Panc1 (cell line): ENCODE results near the gene NEB. TPM values are rescaled to one million over a fixed set of nuclear protein-coding genes. Genes with fewer than 3 reads are reported as not detected.

Source experiments
- ATAC-seq: fragments of 200-7000 bp; cut with Tn5 transposase; 2 replicates; pipeline ENCODE4 v1.9.1; 2020; ENCODE audit warnings: mild to moderate bottlenecking, moderate library complexity
- BruUV-seq: library from RNA; stranded (reverse); fragments of 400-500 nt; replicated peaks from 2 replicates; lab custom pipeline; 2021; lab: Mats Ljungman, UMichigan
- CTCF ChIA-PET: fragments of 300-600 bp; sonication (Branson Sonifier 250); formaldehyde crosslinking; loops from one replicate; lab custom pipeline; 2022; ENCODE audit warnings: antibody characterized with exemption; lab: Charles Lee
- POLR2A ChIA-PET: fragments of 300-600 bp; sonication (Branson Sonifier 250); formaldehyde crosslinking; loops from one replicate; lab custom pipeline; 2022; ENCODE audit warnings: antibody characterized with exemption; lab: Charles Lee
- DNase-seq: peaks from one replicate; pipeline ENCODE4 v3.0.0-alpha.2; 2010; ENCODE audit warnings: low read depth, low spot score
- H3K27ac ChIP-seq: 2 replicates; pipeline ENCODE4 v1.5.1; 2011; ENCODE audit warnings: mild to moderate bottlenecking, low read length, inconsistent platforms
- H3K27me3 ChIP-seq: fragments of 200-500 bp; sonication (Bioruptor generic); 2 replicates; pipeline ENCODE4 v1.6.0; 2014; ENCODE audit warnings: low read length, inconsistent platforms; ENCODE audit not compliant: control insufficient read depth, insufficient read depth
- H3K36me3 ChIP-seq: fragments of 200-500 bp; sonication (Bioruptor generic); 2 replicates; pipeline ENCODE4 v1.5.1; 2014; ENCODE audit warnings: inconsistent platforms, mild to moderate bottlenecking, low read length, moderate library complexity; ENCODE audit not compliant: control insufficient read depth, insufficient read depth
- H3K4me1 ChIP-seq: 2 replicates; pipeline ENCODE4 v1.5.1; 2011; ENCODE audit warnings: inconsistent platforms, mild to moderate bottlenecking, low read length, moderate library complexity; ENCODE audit not compliant: control insufficient read depth, insufficient read depth
- H3K4me3 ChIP-seq, 2 experiments: 2 replicates each; pipeline ENCODE4 v1.5.1; 2011 to 2012; ENCODE audit warnings: low read depth in 2 of 2, low read length in 2 of 2, mild to moderate bottlenecking in 2 of 2, inconsistent platforms in 1 of 2, moderate library complexity in 1 of 2
- H3K9me3 ChIP-seq: fragments of 200-500 bp; sonication (Bioruptor generic); 2 replicates; pipeline ENCODE4 v1.5.1; 2014; ENCODE audit warnings: low read depth, mild to moderate bottlenecking, inconsistent platforms, low read length, moderate library complexity; ENCODE audit not compliant: control insufficient read depth, insufficient read depth
- POLR2AphosphoS5 ChIP-seq: IDR thresholded peaks from 2 replicates; pipeline ENCODE4 v1.6.1; 2012; ENCODE audit warnings: mild to moderate bottlenecking, low read depth, low read length, moderate library complexity
- TCF7L2 ChIP-seq: IDR thresholded peaks from 2 replicates; pipeline ENCODE4 v1.6.1; 2011; ENCODE audit warnings: mild to moderate bottlenecking, low read depth, low read length, inconsistent platforms
- in situ Hi-C: cut with HindIII; loops from 2 replicates; pipeline ENCODE4 v1.10.0; 2016; ENCODE audit warnings: low sequenced_read_pairs, low pct_unique_long_range_greater_than_20kb
- intact Hi-C: fragments of 100-400 bp; cut with micrococcal nuclease; formaldehyde crosslinking; loops from one replicate; pipeline ENCODE4 v1.10.0; 2022; ENCODE audit not compliant: unreplicated experiment
- total RNA-seq: library from RNA; stranded (reverse); gene quantifications from one replicate; pipeline ENCODE4 v1.2.1, GENCODE V29; 2021; ENCODE audit not compliant: unreplicated experiment
- TF ChIP-seq, protein P1 (sequence below), 2 experiments: IDR thresholded peaks; 2 replicates each; pipeline ENCODE4 v1.6.1; 2011 to 2012; ENCODE audit warnings: low read depth in 2 of 2, control low read depth in 1 of 2, low read length in 1 of 2, mild to moderate bottlenecking in 1 of 2, moderate library complexity in 1 of 2; ENCODE audit not compliant: insufficient read depth in 1 of 2

The NEB gene
- total RNA-seq, 1 experiment from 2014 or later, result 0.10 TPM

DNA sequence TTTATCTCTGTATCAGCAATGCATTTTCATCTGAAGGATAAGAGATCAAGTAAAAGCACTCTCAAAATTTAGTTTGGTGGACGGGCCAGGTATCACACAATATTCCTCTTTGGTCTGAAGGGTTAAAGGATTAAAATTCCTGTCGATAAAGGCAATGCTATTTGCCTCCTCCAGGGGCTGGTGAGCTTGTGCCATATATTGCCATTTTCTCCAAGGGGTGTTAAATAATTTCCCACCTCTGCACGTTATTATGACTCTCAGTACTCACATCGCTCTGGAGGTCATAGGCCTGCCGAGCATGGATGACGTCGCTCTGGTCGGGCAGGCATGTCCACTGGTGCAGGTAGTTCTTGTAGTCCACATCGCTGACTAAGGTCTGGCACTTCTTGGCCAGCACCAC, 94.2 kb downstream of the NEB start:
- H3K27me3 ChIP-seq, result no peaks in the 10 kb centered on the region; the same call in 1 of the 2 replicates
- DNase-seq (no peak), ATAC-seq (no peak)
- TF ChIP-seq, protein P1, sequence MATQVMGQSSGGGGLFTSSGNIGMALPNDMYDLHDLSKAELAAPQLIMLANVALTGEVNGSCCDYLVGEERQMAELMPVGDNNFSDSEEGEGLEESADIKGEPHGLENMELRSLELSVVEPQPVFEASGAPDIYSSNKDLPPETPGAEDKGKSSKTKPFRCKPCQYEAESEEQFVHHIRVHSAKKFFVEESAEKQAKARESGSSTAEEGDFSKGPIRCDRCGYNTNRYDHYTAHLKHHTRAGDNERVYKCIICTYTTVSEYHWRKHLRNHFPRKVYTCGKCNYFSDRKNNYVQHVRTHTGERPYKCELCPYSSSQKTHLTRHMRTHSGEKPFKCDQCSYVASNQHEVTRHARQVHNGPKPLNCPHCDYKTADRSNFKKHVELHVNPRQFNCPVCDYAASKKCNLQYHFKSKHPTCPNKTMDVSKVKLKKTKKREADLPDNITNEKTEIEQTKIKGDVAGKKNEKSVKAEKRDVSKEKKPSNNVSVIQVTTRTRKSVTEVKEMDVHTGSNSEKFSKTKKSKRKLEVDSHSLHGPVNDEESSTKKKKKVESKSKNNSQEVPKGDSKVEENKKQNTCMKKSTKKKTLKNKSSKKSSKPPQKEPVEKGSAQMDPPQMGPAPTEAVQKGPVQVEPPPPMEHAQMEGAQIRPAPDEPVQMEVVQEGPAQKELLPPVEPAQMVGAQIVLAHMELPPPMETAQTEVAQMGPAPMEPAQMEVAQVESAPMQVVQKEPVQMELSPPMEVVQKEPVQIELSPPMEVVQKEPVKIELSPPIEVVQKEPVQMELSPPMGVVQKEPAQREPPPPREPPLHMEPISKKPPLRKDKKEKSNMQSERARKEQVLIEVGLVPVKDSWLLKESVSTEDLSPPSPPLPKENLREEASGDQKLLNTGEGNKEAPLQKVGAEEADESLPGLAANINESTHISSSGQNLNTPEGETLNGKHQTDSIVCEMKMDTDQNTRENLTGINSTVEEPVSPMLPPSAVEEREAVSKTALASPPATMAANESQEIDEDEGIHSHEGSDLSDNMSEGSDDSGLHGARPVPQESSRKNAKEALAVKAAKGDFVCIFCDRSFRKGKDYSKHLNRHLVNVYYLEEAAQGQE (IDR thresholded peaks at IDR 0.05; ENCODE audit: insufficient read depth in 1 of 2, low read depth in 2 of 2, low read length in 1 of 2), result no peak
- no TSS peak for BruUV-seq
- POLR2A ChIA-PET, result no interaction called here
- CTCF ChIA-PET, result no interaction called here
- intact Hi-C loops (no loop called here), in situ Hi-C loops (no loop called here)
- no peak overlapping the region for H3K27ac ChIP-seq
- no peaks in the 10 kb centered on the region for H3K9me3 ChIP-seq
- H3K4me1 ChIP-seq, result 0 out of 2 replicates have a peak, but pooled peaks cover 2% of the 10 kb centered on the region
- no peak overlapping the region for H3K4me3 ChIP-seq
- H3K36me3 ChIP-seq, result no peaks in the 10 kb centered on the region

DNA sequence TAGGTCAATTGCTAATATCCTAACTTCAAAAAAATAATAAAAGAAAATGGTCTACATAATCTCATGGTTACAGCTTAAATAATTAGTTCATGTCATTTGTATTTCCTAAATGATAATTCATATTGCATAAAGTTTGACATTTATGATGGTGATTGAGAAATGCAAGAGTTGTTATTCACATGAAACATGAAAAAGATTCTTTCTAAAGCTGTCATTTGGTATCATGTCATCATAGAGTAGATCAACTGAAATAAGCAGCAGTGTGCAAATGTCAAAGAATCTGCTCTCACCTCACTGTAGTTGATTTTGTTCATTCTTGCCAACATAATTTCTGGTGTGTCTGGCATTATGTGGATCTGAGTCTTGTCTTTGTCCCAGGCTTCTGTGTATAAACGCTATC, 95.3 kb downstream of the NEB start:
- H3K4me3 ChIP-seq, result no peak overlapping the region
- in situ Hi-C loops, result no loop called here

More for the DNA sequence above, 95.3 kb downstream of the NEB start:
- DNase-seq (no peak), ATAC-seq (no peak)
- no TSS peak for BruUV-seq
- Histone ChIP-seq H3K27me3 (no peaks in the 10 kb centered on the region; the same call in 1 of the 2 replicates), H3K36me3 (no peaks in the 10 kb centered on the region), H3K4me1 (0 out of 2 replicates have a peak, but pooled peaks cover 2% of the 10 kb centered on the region), H3K9me3 (no peaks in the 10 kb centered on the region), H3K27ac (no peak overlapping the region)
- intact Hi-C loops, result no loop called here
- ChIA-PET CTCF (interaction anchor here (0.6 kb wide), 1 partner anchor 229 kb away, joined by 3 read pairs; no protein-coding TSS in a partner anchor), POLR2A (no interaction called here)
- TF ChIP-seq, protein P1 (IDR thresholded peaks at IDR 0.05; ENCODE audit: insufficient read depth in 1 of 2, low read depth in 2 of 2, low read length in 1 of 2), result no peak
- no peak for TF ChIP-seq TCF7L2
- TF ChIP-seq POLR2AphosphoS5, result no peak
